VCaP (cell line): Measurements from ENCODE around the gene CCNL1.
"Not testable (repeated sequence)": the region's sequence is repeated elsewhere in the genome, so short reads cannot be mapped to it uniquely, and the experiment has no call there.

Experiments used
- H3K27ac ChIP-seq: fragments of 450-650 bp; 2 replicates; pipeline ENCODE4 v1.5.1; 2017
- TF ChIP-seq, protein P1 (sequence below): fragments of 450-650 bp; conservative IDR thresholded peaks from 2 replicates; pipeline ENCODE4 v1.5.1; 2017; ENCODE audit warnings: mild to moderate bottlenecking, moderate library complexity

The CCNL1 gene

DNA sequence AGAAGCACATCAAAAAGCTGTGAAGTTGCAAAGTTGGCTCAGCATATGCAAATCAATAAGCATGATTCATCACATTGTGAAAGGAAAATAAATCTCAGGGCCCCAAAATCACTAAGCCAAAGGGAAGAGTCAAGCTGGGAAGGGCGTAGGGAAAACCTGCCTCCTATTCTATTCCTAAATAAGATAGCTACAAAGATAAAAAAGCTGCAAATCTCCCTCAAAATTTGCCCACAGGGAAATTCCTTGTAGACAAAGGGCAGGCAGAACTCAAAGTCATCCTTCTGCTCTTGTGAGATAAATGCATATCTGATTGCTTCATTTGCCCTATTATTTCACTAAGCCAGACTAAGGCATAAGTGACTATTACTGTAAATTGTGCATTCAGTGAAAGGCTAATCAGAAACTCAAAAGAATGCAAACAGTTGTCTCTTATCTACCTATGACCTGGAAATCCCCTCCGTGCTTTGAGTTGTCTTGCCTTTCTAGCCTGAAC lies 30.5 kb upstream of the CCNL1 start:
- TF ChIP-seq, protein P1, sequence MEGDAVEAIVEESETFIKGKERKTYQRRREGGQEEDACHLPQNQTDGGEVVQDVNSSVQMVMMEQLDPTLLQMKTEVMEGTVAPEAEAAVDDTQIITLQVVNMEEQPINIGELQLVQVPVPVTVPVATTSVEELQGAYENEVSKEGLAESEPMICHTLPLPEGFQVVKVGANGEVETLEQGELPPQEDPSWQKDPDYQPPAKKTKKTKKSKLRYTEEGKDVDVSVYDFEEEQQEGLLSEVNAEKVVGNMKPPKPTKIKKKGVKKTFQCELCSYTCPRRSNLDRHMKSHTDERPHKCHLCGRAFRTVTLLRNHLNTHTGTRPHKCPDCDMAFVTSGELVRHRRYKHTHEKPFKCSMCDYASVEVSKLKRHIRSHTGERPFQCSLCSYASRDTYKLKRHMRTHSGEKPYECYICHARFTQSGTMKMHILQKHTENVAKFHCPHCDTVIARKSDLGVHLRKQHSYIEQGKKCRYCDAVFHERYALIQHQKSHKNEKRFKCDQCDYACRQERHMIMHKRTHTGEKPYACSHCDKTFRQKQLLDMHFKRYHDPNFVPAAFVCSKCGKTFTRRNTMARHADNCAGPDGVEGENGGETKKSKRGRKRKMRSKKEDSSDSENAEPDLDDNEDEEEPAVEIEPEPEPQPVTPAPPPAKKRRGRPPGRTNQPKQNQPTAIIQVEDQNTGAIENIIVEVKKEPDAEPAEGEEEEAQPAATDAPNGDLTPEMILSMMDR, result no peak
- H3K27ac ChIP-seq, result no peak overlapping the region

DNA sequence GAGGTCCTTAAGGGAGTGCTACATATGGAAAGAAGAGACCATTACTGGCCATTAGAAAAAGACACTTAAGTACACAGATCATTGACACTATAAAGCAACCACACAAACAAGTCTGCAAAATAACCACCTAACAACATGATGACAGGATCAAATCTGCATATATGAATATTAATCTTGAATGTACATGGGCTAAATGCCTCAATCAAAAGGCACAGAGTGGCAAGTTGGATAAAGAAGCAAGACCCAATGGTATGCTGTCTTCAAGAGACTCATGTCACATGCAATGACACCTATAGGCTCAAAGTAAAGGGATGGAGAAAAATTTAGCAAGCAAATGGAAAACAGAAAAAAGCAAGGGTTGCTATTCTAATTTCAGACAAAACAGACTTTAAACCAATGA lies 28.4 kb upstream of the CCNL1 start:
- TF ChIP-seq, protein P1, result no peak
- no peak overlapping the region for H3K27ac ChIP-seq

DNA sequence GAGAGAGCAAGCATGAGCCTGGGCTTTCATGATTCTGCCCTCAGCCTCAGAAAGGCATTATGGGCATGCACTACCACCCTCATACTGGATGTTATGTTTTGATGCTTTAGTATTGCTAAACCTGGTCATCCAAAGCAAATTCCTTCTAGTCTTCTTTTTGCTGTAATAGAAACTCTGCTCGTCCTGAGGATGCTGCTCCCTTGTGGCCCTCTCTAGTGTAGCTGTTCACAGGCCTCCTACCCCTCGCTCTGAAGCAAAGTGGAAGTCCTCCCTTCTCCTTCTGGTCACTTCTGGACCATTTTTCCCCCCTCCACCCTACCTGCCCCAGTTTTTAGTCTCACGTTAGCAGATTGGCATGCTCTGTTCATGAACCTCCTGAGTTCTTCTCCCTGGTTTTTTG lies 22.9 kb upstream of the CCNL1 start:
- TF ChIP-seq, protein P1, result peak; percentile 45
- no peak overlapping the region for H3K27ac ChIP-seq

DNA sequence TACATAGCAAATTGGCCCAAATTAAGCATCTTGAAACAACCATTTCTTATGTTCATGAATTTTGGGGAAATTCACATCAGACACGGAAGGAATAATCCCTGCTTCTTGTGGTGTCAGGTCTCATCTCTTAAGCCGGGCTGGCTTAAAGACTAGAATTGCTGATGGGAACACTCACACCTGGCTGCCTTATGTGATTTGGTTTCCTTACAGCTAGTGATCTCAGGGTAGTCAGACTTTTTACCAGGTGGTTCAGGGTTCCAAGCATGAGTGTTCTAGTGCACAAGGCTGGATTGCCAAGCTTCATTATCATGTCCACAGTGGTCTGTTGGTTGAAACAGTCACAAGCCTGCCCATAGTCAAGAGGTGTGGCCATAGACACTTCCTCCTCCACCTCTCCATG lies 20.3 kb upstream of the CCNL1 start:
- TF ChIP-seq, protein P1, result no peak
- no peak overlapping the region for H3K27ac ChIP-seq

DNA sequence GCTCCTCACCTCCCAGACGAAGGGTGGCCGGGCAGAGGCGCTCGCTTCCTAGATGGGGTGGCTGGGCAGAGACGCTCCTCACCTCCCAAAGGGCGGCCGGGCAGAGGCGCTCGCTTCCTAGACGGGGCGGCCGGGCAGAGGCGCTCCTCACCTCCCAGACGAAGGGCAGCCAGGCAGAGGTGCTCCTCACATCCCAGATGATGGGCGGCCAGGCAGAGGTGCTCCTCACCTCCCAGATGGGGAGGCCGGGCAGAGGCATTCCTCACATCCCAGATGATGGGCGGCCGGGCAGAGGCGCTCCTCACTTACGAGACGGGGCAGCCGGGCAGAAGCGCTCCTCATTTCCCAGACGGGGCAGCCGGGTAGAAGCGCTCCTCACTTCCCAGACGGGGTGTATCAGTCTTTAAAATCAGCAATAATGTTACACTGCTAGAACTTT lies 19.4 kb upstream of the CCNL1 start:
- TF ChIP-seq, protein P1, result no peak
- H3K27ac ChIP-seq, result no peak overlapping the region

DNA sequence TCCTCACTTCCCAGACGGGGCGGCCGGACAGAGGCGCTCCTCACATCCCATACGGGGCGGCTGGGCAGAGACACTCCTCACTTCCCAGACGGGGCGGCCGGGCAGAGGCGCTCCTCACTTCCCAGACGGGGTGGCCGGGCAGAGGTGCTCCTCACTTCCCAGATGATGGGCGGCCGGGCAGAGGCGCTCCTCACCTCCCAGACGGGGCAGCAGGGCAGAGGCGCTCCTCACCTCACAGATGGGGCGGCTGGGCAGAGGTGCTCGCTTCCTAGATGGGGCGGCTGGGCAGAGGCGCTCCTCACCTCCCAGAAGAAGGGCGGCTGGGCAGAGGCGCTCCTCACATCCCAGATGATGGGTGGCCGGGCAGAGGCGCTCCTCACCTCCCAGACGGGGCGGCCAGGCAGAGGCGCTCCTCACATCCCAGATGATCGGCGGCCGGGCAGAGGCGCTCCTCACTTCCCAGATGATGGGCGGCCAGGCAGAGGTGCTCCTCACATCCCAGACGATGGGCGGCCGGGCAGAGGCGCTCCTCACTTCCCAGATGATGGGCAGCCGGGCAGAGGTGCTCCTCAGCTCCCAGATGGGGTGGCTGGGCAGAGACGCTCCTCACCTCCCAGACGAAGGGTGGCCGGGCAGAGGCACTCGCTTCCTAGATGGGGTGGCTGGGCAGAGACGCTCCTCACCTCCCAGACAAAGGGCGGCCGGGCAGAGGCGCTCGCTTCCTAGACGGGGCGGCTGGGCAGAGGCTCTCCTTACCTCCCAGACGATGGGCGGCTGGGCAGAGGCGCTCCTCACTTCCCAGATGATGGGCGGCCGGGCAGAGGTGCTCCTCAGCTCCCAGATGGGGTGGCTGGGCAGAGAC lies 18.8 kb upstream of the CCNL1 start:
- H3K27ac ChIP-seq, result not testable (repeated sequence)

DNA sequence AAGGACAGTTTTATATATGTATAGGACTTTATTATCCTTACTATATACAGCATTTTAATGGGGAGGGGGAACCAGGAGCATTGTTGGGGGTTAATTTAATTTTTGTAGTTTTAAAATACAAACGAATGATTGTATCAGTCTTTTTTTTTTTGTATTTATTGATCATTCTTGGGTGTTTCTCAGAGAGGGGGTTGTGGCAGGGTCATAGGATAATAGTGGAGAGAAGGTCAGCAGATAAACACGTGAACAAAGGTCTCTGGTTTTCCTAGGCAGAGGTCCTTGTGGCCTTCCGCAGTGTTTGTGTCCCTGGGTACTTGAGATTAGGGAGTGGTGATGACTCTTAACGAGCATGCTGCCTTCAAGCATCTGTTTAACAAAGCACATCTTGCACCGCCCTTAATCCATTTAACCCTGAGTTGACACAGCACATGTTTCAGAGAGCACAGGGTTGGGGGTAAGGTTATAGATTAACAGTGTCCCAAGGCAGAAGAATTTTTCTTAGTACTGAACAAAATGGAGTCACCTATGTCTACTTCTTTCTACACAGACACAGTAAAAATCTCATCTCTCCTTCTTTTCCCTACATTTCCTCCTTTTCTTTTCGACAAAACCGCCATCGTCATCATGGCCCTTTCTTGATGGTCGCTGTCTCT lies 18.0 kb upstream of the CCNL1 start:
- not testable (repeated sequence) for H3K27ac ChIP-seq

DNA sequence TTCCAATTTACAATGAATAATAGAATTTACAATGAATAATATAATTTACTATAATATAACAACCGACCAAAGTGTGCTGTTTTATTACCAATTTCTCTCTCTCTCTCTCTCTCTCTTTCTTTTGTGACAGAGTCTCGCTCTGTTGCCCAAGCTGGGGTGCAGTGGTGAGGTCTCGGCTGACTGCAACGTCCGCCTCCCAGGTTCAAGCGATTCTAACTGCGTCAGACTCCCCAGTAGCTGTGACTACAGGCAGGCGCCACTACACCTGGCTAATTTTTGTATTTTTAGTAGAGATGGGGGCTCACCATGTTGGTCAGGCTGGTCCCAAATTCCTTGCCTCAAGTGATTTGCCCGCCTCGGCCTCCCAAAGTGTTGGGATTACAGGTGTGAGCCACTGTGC lies 17.0 kb upstream of the CCNL1 start:
- no peak overlapping the region for H3K27ac ChIP-seq
- TF ChIP-seq, protein P1, result no peak
